ENCODE measurements around the gene LRIG2. TPM values are rescaled to one million over a fixed set of nuclear protein-coding genes. Genes with fewer than 3 reads are reported as not detected.

LRIG2 gene
- total and polyA plus RNA-seq, 9 of the 15 experiments (the other 6 are each of a cell fraction or from before 2014, with no cell fraction given) = 1.8 to 28.1 (median 11.5) TPM

DNA sequence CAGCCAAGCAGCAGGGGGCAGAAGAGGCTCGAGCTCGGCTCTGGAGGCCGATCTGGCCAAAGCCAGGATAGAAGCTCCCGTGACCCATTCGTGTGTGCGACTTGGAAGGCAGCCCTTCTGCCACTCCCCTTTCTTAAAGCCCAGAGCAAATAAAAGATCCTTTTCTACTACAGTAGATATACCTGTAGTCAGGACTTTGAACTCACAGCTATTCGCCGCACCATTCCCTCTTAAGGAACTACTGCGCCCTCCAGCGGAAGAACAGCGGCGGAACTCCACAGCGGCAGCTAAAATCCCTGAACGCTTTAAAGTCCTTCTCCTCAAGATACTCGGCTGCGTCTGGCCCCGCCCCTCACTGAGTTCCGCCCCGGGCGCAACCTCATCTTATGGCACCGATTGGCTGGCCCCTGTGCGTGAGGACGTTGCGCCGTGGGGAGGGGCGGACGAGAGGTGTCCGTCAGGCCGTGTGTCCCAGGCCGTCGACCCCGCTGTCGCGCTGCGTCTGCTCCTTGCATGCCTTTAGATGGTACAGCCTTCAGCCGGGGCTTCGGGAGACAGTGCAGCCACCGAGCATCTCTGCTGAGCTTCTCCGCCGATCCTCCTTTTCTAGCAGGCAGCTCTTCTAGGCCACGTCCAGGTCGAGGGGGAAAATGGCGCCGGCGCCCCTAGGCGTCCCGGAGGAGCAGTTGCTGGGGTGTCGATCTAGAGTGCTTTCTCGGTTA is at the start of gene LRIG2 (continued):
- TF ChIP-seq, protein P1, sequence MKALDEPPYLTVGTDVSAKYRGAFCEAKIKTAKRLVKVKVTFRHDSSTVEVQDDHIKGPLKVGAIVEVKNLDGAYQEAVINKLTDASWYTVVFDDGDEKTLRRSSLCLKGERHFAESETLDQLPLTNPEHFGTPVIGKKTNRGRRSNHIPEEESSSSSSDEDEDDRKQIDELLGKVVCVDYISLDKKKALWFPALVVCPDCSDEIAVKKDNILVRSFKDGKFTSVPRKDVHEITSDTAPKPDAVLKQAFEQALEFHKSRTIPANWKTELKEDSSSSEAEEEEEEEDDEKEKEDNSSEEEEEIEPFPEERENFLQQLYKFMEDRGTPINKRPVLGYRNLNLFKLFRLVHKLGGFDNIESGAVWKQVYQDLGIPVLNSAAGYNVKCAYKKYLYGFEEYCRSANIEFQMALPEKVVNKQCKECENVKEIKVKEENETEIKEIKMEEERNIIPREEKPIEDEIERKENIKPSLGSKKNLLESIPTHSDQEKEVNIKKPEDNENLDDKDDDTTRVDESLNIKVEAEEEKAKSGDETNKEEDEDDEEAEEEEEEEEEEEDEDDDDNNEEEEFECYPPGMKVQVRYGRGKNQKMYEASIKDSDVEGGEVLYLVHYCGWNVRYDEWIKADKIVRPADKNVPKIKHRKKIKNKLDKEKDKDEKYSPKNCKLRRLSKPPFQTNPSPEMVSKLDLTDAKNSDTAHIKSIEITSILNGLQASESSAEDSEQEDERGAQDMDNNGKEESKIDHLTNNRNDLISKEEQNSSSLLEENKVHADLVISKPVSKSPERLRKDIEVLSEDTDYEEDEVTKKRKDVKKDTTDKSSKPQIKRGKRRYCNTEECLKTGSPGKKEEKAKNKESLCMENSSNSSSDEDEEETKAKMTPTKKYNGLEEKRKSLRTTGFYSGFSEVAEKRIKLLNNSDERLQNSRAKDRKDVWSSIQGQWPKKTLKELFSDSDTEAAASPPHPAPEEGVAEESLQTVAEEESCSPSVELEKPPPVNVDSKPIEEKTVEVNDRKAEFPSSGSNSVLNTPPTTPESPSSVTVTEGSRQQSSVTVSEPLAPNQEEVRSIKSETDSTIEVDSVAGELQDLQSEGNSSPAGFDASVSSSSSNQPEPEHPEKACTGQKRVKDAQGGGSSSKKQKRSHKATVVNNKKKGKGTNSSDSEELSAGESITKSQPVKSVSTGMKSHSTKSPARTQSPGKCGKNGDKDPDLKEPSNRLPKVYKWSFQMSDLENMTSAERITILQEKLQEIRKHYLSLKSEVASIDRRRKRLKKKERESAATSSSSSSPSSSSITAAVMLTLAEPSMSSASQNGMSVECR (CRISPR knock-in tag; IDR thresholded peaks at IDR 0.05) = peak; percentile 84
- TF ChIP-seq GTF2E2 (tag; IDR thresholded peaks at IDR 0.05) (0 out of 2 replicates have a peak, but pooled peaks have one; percentile 78), SRF (CRISPR knock-in tag; IDR thresholded peaks at IDR 0.05) (peak in 1 of 2 experiments; percentile 69; a peak in 2 of 4 replicates), EP300 (IDR thresholded peaks at IDR 0.05; ENCODE audit: low read length) (no peak; the same call in 1 of the 2 replicates), POLR2H (tag; IDR thresholded peaks at IDR 0.05; ENCODE audit: low read depth) (peak; percentile 82), NFYB (IDR thresholded peaks at IDR 0.05; ENCODE audit: extremely low read depth, insufficient read length) (peak; percentile 77), HDAC1 (IDR thresholded peaks at IDR 0.05) (peak in 1 of 2 experiments; percentile 68; a peak in 1 of 4 replicates), MECOM (CRISPR knock-in tag; IDR thresholded peaks at IDR 0.05) (no peak), ZNF75A (CRISPR knock-in tag; IDR thresholded peaks at IDR 0.05) (no peak), HDAC2 (IDR thresholded peaks at IDR 0.05) (peak; percentile 85), ETV1 (tag; conservative IDR thresholded peaks at IDR 0.05; ENCODE audit: low read depth) (peak; percentile 65), ZNF584 (CRISPR knock-in tag; IDR thresholded peaks at IDR 0.05; ENCODE audit: low read depth) (0 out of 2 replicates have a peak, but pooled peaks have one; percentile 18)
- TF ChIP-seq, protein P2, sequence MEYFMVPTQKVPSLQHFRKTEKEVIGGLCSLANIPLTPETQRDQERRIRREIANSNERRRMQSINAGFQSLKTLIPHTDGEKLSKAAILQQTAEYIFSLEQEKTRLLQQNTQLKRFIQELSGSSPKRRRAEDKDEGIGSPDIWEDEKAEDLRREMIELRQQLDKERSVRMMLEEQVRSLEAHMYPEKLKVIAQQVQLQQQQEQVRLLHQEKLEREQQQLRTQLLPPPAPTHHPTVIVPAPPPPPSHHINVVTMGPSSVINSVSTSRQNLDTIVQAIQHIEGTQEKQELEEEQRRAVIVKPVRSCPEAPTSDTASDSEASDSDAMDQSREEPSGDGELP (CRISPR knock-in tag; IDR thresholded peaks at IDR 0.05; ENCODE audit: borderline replicate concordance) = peak; percentile 78
- TF ChIP-seq, protein P3, sequence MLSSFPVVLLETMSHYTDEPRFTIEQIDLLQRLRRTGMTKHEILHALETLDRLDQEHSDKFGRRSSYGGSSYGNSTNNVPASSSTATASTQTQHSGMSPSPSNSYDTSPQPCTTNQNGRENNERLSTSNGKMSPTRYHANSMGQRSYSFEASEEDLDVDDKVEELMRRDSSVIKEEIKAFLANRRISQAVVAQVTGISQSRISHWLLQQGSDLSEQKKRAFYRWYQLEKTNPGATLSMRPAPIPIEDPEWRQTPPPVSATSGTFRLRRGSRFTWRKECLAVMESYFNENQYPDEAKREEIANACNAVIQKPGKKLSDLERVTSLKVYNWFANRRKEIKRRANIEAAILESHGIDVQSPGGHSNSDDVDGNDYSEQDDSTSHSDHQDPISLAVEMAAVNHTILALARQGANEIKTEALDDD (IDR thresholded peaks at IDR 0.05) = no peak; the same call in 1 of the 2 replicates
- TF ChIP-seq, protein P4, sequence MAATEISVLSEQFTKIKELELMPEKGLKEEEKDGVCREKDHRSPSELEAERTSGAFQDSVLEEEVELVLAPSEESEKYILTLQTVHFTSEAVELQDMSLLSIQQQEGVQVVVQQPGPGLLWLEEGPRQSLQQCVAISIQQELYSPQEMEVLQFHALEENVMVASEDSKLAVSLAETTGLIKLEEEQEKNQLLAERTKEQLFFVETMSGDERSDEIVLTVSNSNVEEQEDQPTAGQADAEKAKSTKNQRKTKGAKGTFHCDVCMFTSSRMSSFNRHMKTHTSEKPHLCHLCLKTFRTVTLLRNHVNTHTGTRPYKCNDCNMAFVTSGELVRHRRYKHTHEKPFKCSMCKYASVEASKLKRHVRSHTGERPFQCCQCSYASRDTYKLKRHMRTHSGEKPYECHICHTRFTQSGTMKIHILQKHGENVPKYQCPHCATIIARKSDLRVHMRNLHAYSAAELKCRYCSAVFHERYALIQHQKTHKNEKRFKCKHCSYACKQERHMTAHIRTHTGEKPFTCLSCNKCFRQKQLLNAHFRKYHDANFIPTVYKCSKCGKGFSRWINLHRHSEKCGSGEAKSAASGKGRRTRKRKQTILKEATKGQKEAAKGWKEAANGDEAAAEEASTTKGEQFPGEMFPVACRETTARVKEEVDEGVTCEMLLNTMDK (IDR thresholded peaks at IDR 0.05; ENCODE audit: borderline replicate concordance, insufficient read depth, low read depth, low read length, poor library complexity, severe bottlenecking) = peak; percentile 96
- TF ChIP-seq, protein P5, sequence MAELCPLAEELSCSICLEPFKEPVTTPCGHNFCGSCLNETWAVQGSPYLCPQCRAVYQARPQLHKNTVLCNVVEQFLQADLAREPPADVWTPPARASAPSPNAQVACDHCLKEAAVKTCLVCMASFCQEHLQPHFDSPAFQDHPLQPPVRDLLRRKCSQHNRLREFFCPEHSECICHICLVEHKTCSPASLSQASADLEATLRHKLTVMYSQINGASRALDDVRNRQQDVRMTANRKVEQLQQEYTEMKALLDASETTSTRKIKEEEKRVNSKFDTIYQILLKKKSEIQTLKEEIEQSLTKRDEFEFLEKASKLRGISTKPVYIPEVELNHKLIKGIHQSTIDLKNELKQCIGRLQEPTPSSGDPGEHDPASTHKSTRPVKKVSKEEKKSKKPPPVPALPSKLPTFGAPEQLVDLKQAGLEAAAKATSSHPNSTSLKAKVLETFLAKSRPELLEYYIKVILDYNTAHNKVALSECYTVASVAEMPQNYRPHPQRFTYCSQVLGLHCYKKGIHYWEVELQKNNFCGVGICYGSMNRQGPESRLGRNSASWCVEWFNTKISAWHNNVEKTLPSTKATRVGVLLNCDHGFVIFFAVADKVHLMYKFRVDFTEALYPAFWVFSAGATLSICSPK (IDR thresholded peaks at IDR 0.05; ENCODE audit: borderline replicate concordance) = no peak
